ENCODE measurements around the gene CASQ1. TPM values are rescaled to one million over a fixed set of nuclear protein-coding genes. Genes with fewer than 3 reads are reported as not detected.

CASQ1 gene
- total and polyA plus RNA-seq, 2 of the 13 experiments (the other 11 are each of a cell fraction or from before 2014, with no cell fraction given), result 0.09 to 0.20 TPM

DNA sequence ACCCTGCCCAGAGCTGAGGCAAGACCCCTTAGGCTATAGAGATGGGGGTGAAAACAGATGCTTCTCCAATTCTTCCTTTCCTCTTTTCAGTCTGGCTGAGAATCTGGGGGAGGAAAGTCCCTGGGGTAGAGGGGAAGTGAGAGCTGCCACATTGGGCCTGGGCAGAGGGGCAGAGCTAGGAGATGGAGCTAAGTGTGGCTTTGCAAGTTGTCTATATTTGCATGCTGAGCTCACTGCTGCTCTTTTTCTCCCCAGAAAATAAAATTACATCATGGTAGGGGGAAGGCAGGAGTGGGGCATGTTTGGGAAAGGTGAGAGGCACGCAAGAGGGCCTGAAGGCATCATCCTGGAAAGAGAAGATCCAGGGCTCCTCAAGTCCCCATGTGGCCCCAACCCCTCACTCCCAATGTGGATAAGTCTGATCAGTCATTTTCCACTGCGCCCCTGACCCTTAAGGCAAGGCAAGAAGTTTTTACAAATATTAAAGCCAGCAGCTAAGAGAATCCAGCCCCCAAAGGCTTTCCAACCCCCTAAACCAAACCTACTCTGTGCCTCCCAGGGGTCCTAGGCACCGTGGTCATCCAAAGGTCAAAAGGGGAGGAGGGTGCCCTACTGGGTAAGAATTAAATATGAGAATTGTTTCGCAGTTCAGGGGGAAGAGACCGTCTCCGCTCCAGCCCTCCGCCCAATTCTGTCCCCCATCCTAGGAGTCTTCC lies 14.3 kb downstream of the CASQ1 start:
- DNase-seq (ENCODE audit: low spot score), result no peak
- Histone ChIP-seq H3K27ac (ENCODE audit: extremely low read length, insufficient read depth, low read length) (no peak overlapping the region), H2AFZ (ENCODE audit: low read length) (peak overlapping the region; percentile 31), H3K36me3 (replicated peaks in 1 of 2; ENCODE audit: control insufficient read depth in 1 of 2, insufficient read depth in 2 of 2, low read length in 2 of 2) (no peaks in the 10 kb centered on the region; a peak in 1 of 5 replicates), H3K4me3 (replicated peaks in 1 of 3; ENCODE audit: insufficient read depth in 1 of 3, low read depth in 2 of 3, low read length in 3 of 3) (peak overlapping the region in 2 of 3 experiments; percentile 39 to 60; a peak in 4 of 6 replicates), H3K27me3 (ENCODE audit: control insufficient read depth in 1 of 2, insufficient read depth in 2 of 2, low read length in 2 of 2) (peaks cover 0 to 1% of the 10 kb centered on the region in 2 experiments; a peak in 2 of 5 replicates), H3K9me3 (ENCODE audit: low read length) (no peaks in the 10 kb centered on the region), H4K20me1 (ENCODE audit: insufficient read depth, low read length) (no peaks in the 10 kb centered on the region), H3K79me2 (ENCODE audit: insufficient read depth, low read length) (peaks cover 2% of the 10 kb centered on the region), H3K9ac (ENCODE audit: insufficient read depth, low read depth, low read length) (no peak overlapping the region; the same call in 1 of the 2 replicates), H3K4me2 (ENCODE audit: low read depth, low read length) (peak overlapping the region; percentile 70), H3K4me1 (ENCODE audit: insufficient read depth, low read length) (peaks cover 27% of the 10 kb centered on the region)
- TF ChIP-seq ASH2L (IDR thresholded peaks at IDR 0.05; ENCODE audit: insufficient read length, low read depth, low read length), result peak; percentile 3
- no peak for TF ChIP-seq GLI4 (CRISPR knock-in tag; IDR thresholded peaks at IDR 0.05; ENCODE audit: borderline replicate concordance)
- TF ChIP-seq, protein P1, sequence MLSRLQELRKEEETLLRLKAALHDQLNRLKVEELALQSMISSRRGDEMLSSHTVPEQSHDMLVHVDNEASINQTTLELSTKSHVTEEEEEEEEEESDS (CRISPR knock-in tag; IDR thresholded peaks at IDR 0.05; ENCODE audit: borderline replicate concordance), result no peak
- TF ChIP-seq, protein P2, sequence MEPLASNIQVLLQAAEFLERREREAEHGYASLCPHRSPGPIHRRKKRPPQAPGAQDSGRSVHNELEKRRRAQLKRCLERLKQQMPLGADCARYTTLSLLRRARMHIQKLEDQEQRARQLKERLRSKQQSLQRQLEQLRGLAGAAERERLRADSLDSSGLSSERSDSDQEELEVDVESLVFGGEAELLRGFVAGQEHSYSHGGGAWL (CRISPR knock-in tag; IDR thresholded peaks at IDR 0.05), result no peak
- 21% methylated on average over 6 of the region's 7 CpGs for WGBS (ENCODE audit: low lambda C conversion rate)
- ChIA-PET CTCF (ENCODE audit: low intra/inter-chr PET ratio, low total read pairs) (no interaction called here), POLR2A (interaction anchor here (1.2 to 1.7 kb wide), 2 partner anchors 11 to 57 kb away, joined by 4 read pairs; partner anchors contain the start of gene DCAF8)
- intact Hi-C loops (cut with micrococcal nuclease; ENCODE audit: unreplicated experiment), result no loop called here
- in situ Hi-C loops (cut with HindIII; ENCODE audit: extremely low pct_ligation_motif_present, low pct_unique_long_range_greater_than_20kb), result no loop called here
- BruUV-seq (replicated peaks), result no TSS peak
- ATAC-seq, result peak; percentile 32
- no peak for FAIRE-seq

Measured in HepG2 (cell line).